C4-2B (cell line): ENCODE results near the gene ACOT11.

Source experiments
- H3K27ac ChIP-seq: fragments of 450-650 bp; 2 replicates; pipeline ENCODE4 v1.5.1; 2017
- ZFX ChIP-seq: fragments of 450-650 bp; IDR thresholded peaks from 2 replicates; pipeline ENCODE4 v1.6.1; 2017
- TF ChIP-seq, protein P1 (sequence below): fragments of 450-650 bp; conservative IDR thresholded peaks from 2 replicates; pipeline ENCODE4 v1.5.1; 2017; ENCODE audit warnings: mild to moderate bottlenecking

Gene ACOT11

DNA sequence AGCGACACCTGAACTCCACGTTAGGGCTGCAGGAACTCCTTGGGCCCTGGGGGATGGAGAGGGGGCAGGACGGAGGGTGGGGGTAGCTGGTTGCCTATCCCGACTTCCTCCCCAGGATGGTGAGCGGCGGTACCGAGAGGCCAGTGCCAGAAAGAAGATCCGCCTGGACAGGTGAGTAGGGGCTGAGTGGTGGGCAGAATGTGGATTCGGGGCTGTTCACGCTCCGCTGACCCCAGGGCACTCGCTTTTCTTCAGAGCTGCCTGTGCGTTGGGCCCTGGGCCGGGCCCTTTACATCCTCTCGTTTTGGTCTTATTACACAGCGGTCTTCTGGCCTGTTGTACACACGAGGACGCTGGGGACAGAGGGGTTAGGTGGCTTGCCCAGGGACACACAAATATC lies 54.5 kb downstream of the ACOT11 start:
- H3K27ac ChIP-seq = no peak overlapping the region
- no peak for TF ChIP-seq ZFX
- TF ChIP-seq, protein P1, sequence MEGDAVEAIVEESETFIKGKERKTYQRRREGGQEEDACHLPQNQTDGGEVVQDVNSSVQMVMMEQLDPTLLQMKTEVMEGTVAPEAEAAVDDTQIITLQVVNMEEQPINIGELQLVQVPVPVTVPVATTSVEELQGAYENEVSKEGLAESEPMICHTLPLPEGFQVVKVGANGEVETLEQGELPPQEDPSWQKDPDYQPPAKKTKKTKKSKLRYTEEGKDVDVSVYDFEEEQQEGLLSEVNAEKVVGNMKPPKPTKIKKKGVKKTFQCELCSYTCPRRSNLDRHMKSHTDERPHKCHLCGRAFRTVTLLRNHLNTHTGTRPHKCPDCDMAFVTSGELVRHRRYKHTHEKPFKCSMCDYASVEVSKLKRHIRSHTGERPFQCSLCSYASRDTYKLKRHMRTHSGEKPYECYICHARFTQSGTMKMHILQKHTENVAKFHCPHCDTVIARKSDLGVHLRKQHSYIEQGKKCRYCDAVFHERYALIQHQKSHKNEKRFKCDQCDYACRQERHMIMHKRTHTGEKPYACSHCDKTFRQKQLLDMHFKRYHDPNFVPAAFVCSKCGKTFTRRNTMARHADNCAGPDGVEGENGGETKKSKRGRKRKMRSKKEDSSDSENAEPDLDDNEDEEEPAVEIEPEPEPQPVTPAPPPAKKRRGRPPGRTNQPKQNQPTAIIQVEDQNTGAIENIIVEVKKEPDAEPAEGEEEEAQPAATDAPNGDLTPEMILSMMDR = no peak

DNA sequence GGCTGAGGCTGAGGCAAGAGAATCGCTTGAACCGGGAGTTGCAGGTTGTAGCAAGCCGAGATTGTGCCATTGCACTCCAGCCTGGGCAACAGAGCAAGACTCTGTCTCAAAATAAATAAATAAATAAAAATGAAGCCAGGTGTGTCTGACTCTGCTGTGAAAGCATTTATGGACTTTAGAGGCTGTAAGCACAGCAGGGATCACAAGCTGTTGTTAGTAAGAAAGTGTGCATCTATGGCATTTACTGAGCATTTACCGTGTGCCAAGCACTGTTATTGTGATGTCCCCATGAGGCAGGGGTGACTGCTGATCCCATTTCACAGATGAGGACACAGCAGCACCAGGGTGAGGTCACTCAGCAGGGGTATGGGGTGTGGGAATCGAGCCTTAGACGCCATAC lies 55.2 kb downstream of the ACOT11 start:
- no peak for TF ChIP-seq ZFX
- TF ChIP-seq, protein P1 = no peak
- H3K27ac ChIP-seq = no peak overlapping the region

DNA sequence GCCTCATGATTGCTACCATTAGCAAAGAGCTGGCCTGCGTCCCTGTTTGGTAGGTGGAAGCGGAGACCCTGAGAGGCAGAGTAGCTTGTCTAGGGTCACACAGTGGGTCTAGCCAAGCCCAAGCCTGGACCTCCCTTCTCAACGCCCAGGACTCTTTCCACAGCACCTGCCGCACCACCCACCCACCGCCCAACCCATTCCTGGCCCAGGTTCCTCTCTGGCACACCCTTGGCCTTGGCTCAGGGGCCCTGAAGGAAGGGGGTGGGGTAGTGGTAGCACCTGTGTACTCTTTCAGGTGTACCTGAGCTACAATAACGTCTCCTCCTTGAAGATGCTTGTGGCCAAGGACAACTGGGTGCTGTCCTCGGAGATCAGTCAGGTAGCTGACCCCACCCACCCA lies 56.0 kb downstream of the ACOT11 start:
- H3K27ac ChIP-seq = no peak overlapping the region
- TF ChIP-seq, protein P1 = no peak
- no peak for TF ChIP-seq ZFX

DNA sequence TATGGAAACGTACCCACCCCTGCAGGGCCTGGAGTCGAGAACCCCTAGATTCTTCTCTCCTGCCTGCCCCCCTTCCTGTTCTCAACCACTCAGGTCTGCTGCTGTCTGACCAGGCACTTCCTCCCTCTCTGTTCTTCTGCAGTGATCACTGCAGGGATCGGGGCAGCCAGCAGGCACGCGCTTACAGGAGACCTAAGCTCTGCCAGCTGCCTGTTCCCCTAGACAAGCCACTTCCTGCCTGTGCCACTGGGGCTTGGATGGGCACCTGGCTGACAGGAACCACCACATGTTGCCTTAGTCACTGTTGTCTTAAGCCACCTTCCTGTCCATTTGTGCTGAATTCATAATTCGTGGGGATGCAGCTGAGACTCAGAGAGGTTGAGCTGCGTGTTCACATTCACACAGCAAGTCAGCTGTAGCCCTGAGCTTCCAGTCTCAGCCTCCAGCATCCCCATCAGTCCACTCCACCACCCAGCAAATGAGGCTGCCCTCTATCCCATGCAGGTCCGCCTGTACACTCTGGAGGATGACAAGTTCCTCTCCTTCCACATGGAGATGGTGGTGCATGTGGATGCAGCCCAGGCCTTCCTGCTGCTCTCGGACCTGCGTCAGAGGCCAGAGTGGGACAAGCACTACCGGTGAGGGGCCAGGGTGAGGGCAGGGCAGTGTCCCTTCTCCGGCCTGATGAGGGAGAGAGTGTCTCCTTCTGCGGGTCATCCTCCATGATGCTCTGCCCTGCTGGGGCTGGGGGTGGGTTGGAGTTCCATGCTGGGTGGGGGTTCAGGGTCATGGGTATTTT lies 56.7 kb downstream of the ACOT11 start:
- H3K27ac ChIP-seq = no peak overlapping the region
- no peak for TF ChIP-seq ZFX
- TF ChIP-seq, protein P1 = no peak

DNA sequence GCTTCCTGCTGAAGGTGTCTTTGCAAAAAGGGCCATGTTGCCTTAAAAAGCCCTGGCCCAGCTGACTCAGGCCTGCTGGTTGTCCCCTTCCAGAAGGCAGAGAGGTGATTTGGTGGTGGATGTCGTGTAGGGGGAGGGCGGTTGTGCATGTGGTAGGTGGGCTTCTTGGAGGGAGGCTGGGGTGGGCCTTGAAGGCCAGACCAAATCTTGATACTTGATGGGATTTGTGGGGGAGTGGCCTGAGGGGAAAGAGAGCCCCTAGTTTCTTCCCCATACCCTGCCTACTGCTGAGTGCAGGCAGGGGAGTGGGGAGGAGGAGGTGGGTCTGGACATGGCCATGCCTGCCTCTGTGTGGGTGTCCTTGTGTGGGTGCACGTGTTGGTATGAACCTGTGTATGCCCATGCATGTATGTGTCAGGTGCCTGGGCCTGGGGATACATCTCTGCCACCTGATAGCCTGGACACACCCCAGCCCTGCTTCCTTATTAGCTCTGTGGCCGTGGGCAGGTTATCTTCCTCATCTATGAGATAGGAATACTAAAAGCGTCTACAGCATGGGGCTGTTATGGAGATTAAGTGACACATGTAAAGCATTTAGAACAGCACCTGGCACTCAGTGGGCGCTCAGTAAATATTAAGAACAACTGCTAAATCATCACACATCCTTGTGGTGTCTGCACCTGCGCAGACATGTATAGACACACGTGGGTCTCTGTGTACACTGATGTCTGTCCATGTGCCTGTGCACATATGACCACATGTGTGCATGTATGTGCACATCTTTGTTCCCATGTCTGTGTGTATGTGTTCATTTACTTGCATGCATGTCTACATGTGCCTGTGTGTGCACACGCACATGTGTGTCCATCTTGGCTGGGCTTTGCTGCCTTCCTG lies 58.3 kb downstream of the ACOT11 start:
- H3K27ac ChIP-seq = no peak overlapping the region
- no peak for TF ChIP-seq ZFX
- TF ChIP-seq, protein P1 = no peak

DNA sequence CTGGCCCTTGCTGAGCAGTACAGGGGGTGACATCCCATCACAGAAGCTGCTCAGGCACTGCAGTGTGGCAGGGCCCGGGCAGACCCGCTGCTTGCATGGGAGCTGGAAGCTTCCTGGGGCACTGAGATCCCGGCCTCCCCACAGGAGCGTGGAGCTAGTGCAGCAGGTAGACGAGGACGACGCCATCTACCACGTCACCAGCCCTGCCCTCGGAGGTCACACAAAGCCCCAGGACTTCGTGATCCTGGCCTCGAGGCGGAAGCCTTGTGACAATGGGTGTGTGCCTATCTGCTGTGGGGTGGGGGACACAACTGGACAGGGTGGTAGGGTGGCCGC lies 58.9 kb downstream of the ACOT11 start:
- TF ChIP-seq, protein P1 = no peak
- no peak for TF ChIP-seq ZFX
- no peak overlapping the region for H3K27ac ChIP-seq

DNA sequence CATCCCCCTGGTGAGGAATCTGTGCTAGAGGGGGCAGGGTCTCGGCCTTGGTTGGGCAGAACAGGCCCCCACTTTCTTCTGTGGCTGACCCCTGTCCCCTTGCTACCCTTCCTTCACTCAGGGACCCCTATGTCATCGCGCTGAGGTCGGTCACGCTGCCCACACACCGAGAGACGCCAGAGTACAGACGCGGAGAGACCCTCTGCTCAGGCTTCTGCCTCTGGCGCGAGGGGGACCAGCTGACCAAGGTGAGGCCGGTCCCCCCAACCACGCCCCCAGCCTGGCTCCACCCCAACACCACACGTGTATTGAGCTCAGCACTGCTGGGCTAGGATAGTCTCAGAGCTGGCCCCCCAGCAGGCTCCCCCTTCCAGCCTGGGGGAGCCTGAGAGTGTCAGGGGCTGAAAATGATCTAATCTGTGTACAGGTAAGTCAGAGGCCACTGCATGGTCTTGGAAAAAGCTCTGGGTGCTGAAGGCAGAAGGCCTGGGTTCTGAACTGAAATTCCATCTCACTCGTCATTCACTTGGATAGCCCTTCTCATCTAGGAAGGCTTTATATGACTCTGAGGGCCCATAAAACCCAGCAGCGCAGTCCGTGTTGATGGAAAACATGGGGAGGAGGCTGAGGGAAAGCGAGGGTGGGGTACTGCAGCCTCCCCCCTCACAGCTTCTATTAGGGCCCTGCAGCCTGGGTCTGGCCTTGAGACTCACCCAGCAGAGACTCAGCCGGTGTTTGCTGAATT lies 60.0 kb downstream of the ACOT11 start:
- TF ChIP-seq, protein P1 = no peak
- H3K27ac ChIP-seq = no peak overlapping the region
